Caco-2 (cell line): Measurements from ENCODE around the gene UPK1A. TPM values are rescaled to one million over a fixed set of nuclear protein-coding genes. Genes with fewer than 3 reads are reported as not detected.

Experiments used
- BruUV-seq: library from RNA; stranded (reverse); fragments of 400-500 nt; replicated peaks from 2 replicates; lab custom pipeline; 2021; lab: Mats Ljungman, UMichigan
- CTCF ChIA-PET: fragments of 300-600 bp; sonication (Branson Sonifier 250); formaldehyde crosslinking; loops from one replicate; lab custom pipeline; 2022; ENCODE audit warnings: antibody characterized with exemption; lab: Charles Lee
- POLR2A ChIA-PET: fragments of 300-600 bp; sonication (Branson Sonifier 250); formaldehyde crosslinking; loops from one replicate; lab custom pipeline; 2022; ENCODE audit warnings: antibody characterized with exemption; lab: Charles Lee
- DNase-seq, 2 experiments: peaks; one replicate each; pipeline versions ENCODE4 v3.0.0 to v3.0.0-alpha.2; 2020 to 2022
- H3K27me3 ChIP-seq: replicated peaks from 2 replicates; pipeline ENCODE4 v1.6.0; 2011; ENCODE audit warnings: low read length; ENCODE audit not compliant: control insufficient read depth, insufficient read depth
- H3K36me3 ChIP-seq: 2 replicates; pipeline ENCODE4 v1.5.1; 2011; ENCODE audit warnings: low read length; ENCODE audit not compliant: control insufficient read depth, insufficient read depth
- H3K4me1 ChIP-seq: fragments of 250-450 bp; sonication (Bioruptor Pico); 2 replicates; pipeline ENCODE4 v1.5.1; 2020; ENCODE audit warnings: mild to moderate bottlenecking
- H3K4me3 ChIP-seq: 2 replicates; pipeline ENCODE4 v1.5.1; 2011; ENCODE audit warnings: low read depth, mild to moderate bottlenecking, control low read depth, low read length
- H3K9me3 ChIP-seq: fragments of 250-450 bp; sonication (Bioruptor Pico); 2 replicates; pipeline ENCODE4 v1.5.1; 2020; ENCODE audit warnings: mild to moderate bottlenecking, moderate library complexity
- H3K27ac Mint-ChIP-seq: one replicate; pipeline ENCODE4 v1.8.0; 2022; ENCODE audit warnings: mixed read lengths; ENCODE audit not compliant: unreplicated experiment
- H3K27me3 Mint-ChIP-seq: one replicate; pipeline ENCODE4 v1.8.0; 2022; ENCODE audit warnings: mixed read lengths; ENCODE audit not compliant: insufficient read depth, unreplicated experiment
- H3K36me3 Mint-ChIP-seq: one replicate; pipeline ENCODE4 v1.8.0; 2022; ENCODE audit warnings: mild to moderate bottlenecking, mixed read lengths; ENCODE audit not compliant: insufficient read depth, unreplicated experiment
- H3K4me1 Mint-ChIP-seq: one replicate; pipeline ENCODE4 v1.8.0; 2022; ENCODE audit warnings: low read depth, mixed read lengths; ENCODE audit not compliant: unreplicated experiment
- H3K4me3 Mint-ChIP-seq: one replicate; pipeline ENCODE4 v1.8.0; 2022; ENCODE audit warnings: mild to moderate bottlenecking, moderate library complexity, mixed read lengths; ENCODE audit not compliant: unreplicated experiment
- H3K9me3 Mint-ChIP-seq: one replicate; pipeline ENCODE4 v1.8.0; 2022; ENCODE audit warnings: mixed read lengths; ENCODE audit not compliant: unreplicated experiment
- intact Hi-C: fragments of 100-400 bp; cut with micrococcal nuclease; formaldehyde crosslinking; loops from one replicate; pipeline ENCODE4 v1.10.0; 2022; ENCODE audit not compliant: unreplicated experiment
- total RNA-seq: library from RNA; stranded (reverse); gene quantifications from 2 replicates; pipeline ENCODE4 v1.2.3, GENCODE V29; 2022
- TF ChIP-seq, protein P1 (sequence below), 2 experiments: fragments of 200-600 bp in 1 of 2; IDR thresholded peaks; 1 replicate in 1 of 2; 2 replicates in 1 of 2; pipeline versions ENCODE4 v1.5.1 to v1.8.0; 2011 to 2022; ENCODE audit warnings: antibody characterized with exemption in 1 of 2, control low read depth in 1 of 2, inconsistent platforms in 1 of 2, low read depth in 1 of 2, low read length in 1 of 2, mild to moderate bottlenecking in 1 of 2, moderate library complexity in 1 of 2; ENCODE audit not compliant: insufficient read depth in 1 of 2, severe bottlenecking in 1 of 2, unreplicated experiment in 1 of 2

UPK1A gene
- total RNA-seq, 1 experiment from 2014 or later = not detected

DNA sequence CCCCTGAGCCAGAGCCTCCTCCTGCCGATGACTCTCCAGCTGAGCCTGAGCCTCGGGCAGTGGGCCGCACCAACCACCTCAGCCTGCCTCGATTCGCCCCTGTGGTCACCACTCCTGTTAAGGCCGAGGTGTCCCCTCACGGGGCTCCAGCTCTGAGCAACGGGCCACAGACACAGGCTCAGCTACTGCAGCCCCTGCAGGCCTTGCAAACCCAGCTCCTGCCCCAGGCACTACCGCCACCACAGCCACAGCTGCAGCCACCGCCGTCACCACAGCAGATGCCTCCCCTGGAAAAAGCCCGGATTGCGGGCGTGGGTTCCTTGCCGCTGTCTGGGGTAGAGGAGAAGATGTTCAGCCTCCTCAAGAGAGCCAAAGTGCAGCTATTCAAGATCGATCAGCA is 55.1 kb downstream of the UPK1A start:
- Histone ChIP-seq H3K27me3 (no peaks in the 10 kb centered on the region), H3K4me1 (no peaks in the 10 kb centered on the region), H3K4me3 (no peak overlapping the region), H3K9me3 (no peaks in the 10 kb centered on the region), H3K36me3 (peaks cover 4% of the 10 kb centered on the region)
- no peak for DNase-seq
- Mint-ChIP-seq H3K27ac (no peak overlapping the region), H3K27me3 (no peaks in the 10 kb centered on the region), H3K4me3 (no peak overlapping the region), H3K4me1 (peaks cover 7% of the 10 kb centered on the region), H3K36me3 (peaks cover 67% of the 10 kb centered on the region), H3K9me3 (no peaks in the 10 kb centered on the region)
- BruUV-seq = no TSS peak
- CTCF ChIA-PET = no interaction called here
- POLR2A ChIA-PET = no interaction called here
- TF ChIP-seq, protein P1, sequence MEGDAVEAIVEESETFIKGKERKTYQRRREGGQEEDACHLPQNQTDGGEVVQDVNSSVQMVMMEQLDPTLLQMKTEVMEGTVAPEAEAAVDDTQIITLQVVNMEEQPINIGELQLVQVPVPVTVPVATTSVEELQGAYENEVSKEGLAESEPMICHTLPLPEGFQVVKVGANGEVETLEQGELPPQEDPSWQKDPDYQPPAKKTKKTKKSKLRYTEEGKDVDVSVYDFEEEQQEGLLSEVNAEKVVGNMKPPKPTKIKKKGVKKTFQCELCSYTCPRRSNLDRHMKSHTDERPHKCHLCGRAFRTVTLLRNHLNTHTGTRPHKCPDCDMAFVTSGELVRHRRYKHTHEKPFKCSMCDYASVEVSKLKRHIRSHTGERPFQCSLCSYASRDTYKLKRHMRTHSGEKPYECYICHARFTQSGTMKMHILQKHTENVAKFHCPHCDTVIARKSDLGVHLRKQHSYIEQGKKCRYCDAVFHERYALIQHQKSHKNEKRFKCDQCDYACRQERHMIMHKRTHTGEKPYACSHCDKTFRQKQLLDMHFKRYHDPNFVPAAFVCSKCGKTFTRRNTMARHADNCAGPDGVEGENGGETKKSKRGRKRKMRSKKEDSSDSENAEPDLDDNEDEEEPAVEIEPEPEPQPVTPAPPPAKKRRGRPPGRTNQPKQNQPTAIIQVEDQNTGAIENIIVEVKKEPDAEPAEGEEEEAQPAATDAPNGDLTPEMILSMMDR (IDR thresholded peaks at IDR 0.05; ENCODE audit: insufficient read depth in 1 of 2, low read depth in 1 of 2, low read length in 1 of 2, severe bottlenecking in 1 of 2, unreplicated experiment in 1 of 2) = no peak
- intact Hi-C loops = no loop called here

DNA sequence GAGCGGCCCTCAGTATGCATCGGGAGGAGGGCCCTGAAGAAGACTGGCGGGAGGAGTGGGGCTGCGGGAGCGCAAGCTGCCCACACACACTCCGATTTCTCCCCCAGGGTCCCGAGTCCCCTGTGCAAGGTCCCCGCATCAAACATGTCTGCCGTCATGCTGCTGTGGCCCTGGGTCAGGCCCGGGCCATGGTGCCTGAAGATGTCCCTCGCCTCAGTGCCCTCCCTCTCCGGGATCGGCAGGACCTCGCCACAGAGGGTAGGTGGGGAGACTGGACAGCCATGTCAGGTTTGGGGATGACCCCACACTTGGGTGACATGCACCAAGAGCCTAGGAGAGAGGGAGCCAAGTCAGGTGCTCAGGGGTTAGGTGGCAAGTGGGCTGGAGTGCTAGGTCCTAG is 56.1 kb downstream of the UPK1A start:
- H3K4me3 ChIP-seq = no peak overlapping the region
- H3K36me3 Mint-ChIP-seq = peaks cover 74% of the 10 kb centered on the region
- H3K9me3 Mint-ChIP-seq = no peaks in the 10 kb centered on the region
- ChIA-PET POLR2A (no interaction called here), CTCF (no interaction called here)
- H3K27me3 ChIP-seq = no peaks in the 10 kb centered on the region
- peaks cover 7% of the 10 kb centered on the region for H3K4me1 Mint-ChIP-seq
- TSS peak; percentile 0 for BruUV-seq
- no peak for DNase-seq
- intact Hi-C loops = no loop called here
- no peaks in the 10 kb centered on the region for H3K9me3 ChIP-seq
- no peak overlapping the region for H3K4me3 Mint-ChIP-seq
- peak overlapping the region; percentile 55 for H3K27ac Mint-ChIP-seq
- no peaks in the 10 kb centered on the region for H3K27me3 Mint-ChIP-seq
- peaks cover 4% of the 10 kb centered on the region for H3K36me3 ChIP-seq
- H3K4me1 ChIP-seq = no peaks in the 10 kb centered on the region
- TF ChIP-seq, protein P1 (IDR thresholded peaks at IDR 0.05; ENCODE audit: insufficient read depth in 1 of 2, low read depth in 1 of 2, low read length in 1 of 2, severe bottlenecking in 1 of 2, unreplicated experiment in 1 of 2) = no peak

DNA sequence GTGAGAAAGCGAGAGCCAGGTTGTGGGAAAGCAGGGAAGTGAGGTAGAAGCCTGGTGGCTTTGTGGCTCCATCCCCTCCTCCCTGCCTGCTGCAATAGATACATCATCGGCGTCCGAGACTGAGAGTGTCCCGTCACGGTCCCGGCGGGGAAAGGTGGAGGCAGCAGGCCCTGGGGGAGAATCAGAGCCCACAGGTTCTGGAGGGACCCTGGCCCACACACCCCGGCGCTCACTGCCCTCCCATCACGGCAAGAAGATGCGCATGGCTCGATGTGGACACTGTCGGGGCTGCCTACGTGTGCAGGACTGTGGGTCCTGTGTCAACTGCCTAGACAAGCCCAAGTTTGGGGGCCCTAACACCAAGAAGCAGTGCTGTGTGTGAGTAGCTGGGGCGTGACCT is 56.6 kb downstream of the UPK1A start:
- no TSS peak for BruUV-seq
- POLR2A ChIA-PET = interaction anchor here (0.7 kb wide), 1 partner anchor 18 kb away, joined by 4 read pairs; no protein-coding TSS in a partner anchor
- Histone ChIP-seq H3K27me3 (no peaks in the 10 kb centered on the region), H3K4me1 (no peaks in the 10 kb centered on the region), H3K4me3 (no peak overlapping the region), H3K9me3 (no peaks in the 10 kb centered on the region), H3K36me3 (peaks cover 5% of the 10 kb centered on the region)
- TF ChIP-seq, protein P1 (IDR thresholded peaks at IDR 0.05; ENCODE audit: insufficient read depth in 1 of 2, low read depth in 1 of 2, low read length in 1 of 2, severe bottlenecking in 1 of 2, unreplicated experiment in 1 of 2) = no peak
- no peaks in the 10 kb centered on the region for H3K27me3 Mint-ChIP-seq
- intact Hi-C loops = no loop called here
- H3K27ac Mint-ChIP-seq = peak overlapping the region; percentile 55
- H3K36me3 Mint-ChIP-seq = peaks cover 78% of the 10 kb centered on the region
- H3K4me1 Mint-ChIP-seq = peaks cover 7% of the 10 kb centered on the region
- DNase-seq = no peak
- CTCF ChIA-PET = no interaction called here
- no peaks in the 10 kb centered on the region for H3K9me3 Mint-ChIP-seq
- H3K4me3 Mint-ChIP-seq = no peak overlapping the region
